ENCODE measurements around the gene KIRREL3. TPM values are rescaled to one million over a fixed set of nuclear protein-coding genes. Genes with fewer than 3 reads are reported as not detected.

The KIRREL3 gene
- total and polyA plus RNA-seq, 4 donors: 0.02 to 0.71 (median 0.15) TPM; not detected in 1

DNA sequence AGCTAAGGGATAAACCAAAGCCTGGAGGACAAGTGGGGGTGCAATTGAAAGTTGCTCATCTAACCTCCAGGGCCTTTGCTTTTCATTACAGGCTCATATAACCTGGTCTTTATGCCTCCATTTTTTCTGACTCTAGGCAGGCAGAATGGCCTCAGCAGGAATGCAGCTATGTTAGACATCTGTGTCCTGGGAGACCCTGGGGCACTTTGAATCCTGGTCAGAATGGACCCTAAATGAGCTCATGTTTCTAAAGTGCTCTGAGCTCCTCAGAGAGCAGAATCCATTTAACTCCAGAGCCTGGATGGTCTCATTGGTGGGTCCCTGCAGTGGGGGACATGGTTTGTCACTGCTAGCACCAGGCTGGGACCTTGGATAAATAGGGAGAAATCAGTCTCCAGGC is 177.3 kb downstream of the KIRREL3 start:
- no peak overlapping the region for H3K27ac ChIP-seq (ENCODE audit: low read depth in 1 of 2, low read length in 1 of 2)
- DNase-seq (no peak), ATAC-seq (ENCODE audit: insufficient read depth, low FRiP score) (no peak)
- H3K9me3 ChIP-seq (ENCODE audit: control insufficient read depth in 4 of 4, insufficient read depth in 3 of 4, low read length in 3 of 4): peaks cover 0 to 2% (median 0%) of the 10 kb centered on the region in 4 donors
- no peak overlapping the region for H3K4me3 ChIP-seq
- TF ChIP-seq CTCF (IDR thresholded peaks at IDR 0.05; ENCODE audit: control extremely low read depth, extremely low read depth): no peak
- peaks cover 0 to under 1% (median 0%) of the 10 kb centered on the region in 5 donors for H3K4me1 ChIP-seq (ENCODE audit: control insufficient read depth in 5 of 5, insufficient read depth in 5 of 5, low read length in 5 of 5)
- H3K27me3 ChIP-seq (ENCODE audit: control insufficient read depth in 3 of 3, insufficient read depth in 3 of 3, low read length in 2 of 3): peaks cover 0 to 6% (median 2%) of the 10 kb centered on the region in 3 donors
- H3K36me3 ChIP-seq (ENCODE audit: control insufficient read depth in 4 of 4, insufficient read depth in 4 of 4, low read length in 4 of 4): no peaks in the 10 kb centered on the region
- H3K9ac ChIP-seq (ENCODE audit: insufficient read depth in 1 of 2, low read length in 2 of 2): no peak overlapping the region

DNA sequence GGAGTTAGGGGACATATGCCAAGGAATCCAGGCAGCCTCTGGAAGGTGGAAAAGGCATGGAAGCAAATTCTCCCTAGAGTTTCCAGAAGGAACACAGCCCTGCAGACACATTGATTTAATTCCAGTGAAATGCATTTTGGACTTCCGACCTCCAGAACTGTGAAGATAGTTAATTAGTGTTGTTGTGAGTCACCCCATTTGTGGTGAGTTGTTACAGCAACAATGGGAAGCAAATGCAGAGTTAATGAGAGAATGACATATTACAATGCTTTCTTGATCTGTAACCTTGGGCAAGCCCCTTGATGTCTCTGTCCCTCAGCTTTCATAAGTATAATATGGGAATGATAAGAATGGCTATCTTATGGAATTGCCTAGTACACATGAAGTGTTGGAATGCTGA is 178.7 kb downstream of the KIRREL3 start:
- WGBS, 2 donors: 89 to 91% methylated on average over 1 of the region's 1 CpG
- no peak for TF ChIP-seq CTCF (IDR thresholded peaks at IDR 0.05; ENCODE audit: control extremely low read depth, extremely low read depth)

GRCh38 chr11:126819194-126819593 is 181.4 kb downstream of the KIRREL3 start:
- H3K9ac ChIP-seq (ENCODE audit: insufficient read depth in 1 of 2, low read length in 2 of 2): no peak overlapping the region
- ATAC-seq (ENCODE audit: insufficient read depth, low FRiP score) (no peak), DNase-seq (no peak)
- peaks cover 0 to 4% (median 0%) of the 10 kb centered on the region in 3 donors for H3K27me3 ChIP-seq (ENCODE audit: control insufficient read depth in 3 of 3, insufficient read depth in 3 of 3, low read length in 2 of 3)
- no peaks in the 10 kb centered on the region for H3K36me3 ChIP-seq (ENCODE audit: control insufficient read depth in 4 of 4, insufficient read depth in 4 of 4, low read length in 4 of 4)
- H3K27ac ChIP-seq (ENCODE audit: low read depth in 1 of 2, low read length in 1 of 2): no peak overlapping the region
- peaks cover 0 to 18% (median 0%) of the 10 kb centered on the region in 5 donors for H3K4me1 ChIP-seq (ENCODE audit: control insufficient read depth in 5 of 5, insufficient read depth in 5 of 5, low read length in 5 of 5)
- WGBS, 2 donors: 87 to 95% methylated on average over 10 of the region's 10 CpGs
- H3K9me3 ChIP-seq (ENCODE audit: control insufficient read depth in 4 of 4, insufficient read depth in 3 of 4, low read length in 3 of 4): peaks cover 0 to 2% (median 0%) of the 10 kb centered on the region in 4 donors
- no peak for TF ChIP-seq CTCF (IDR thresholded peaks at IDR 0.05; ENCODE audit: control extremely low read depth, extremely low read depth)
- no peak overlapping the region for H3K4me3 ChIP-seq

More for the DNA sequence above, 178.7 kb downstream of the KIRREL3 start:
- peaks cover 0 to 14% (median 0%) of the 10 kb centered on the region in 5 donors for H3K4me1 ChIP-seq (ENCODE audit: control insufficient read depth in 5 of 5, insufficient read depth in 5 of 5, low read length in 5 of 5)
- no peak for DNase-seq
- H3K27me3 ChIP-seq (ENCODE audit: control insufficient read depth in 3 of 3, insufficient read depth in 3 of 3, low read length in 2 of 3): peaks cover 0 to 6% (median 0%) of the 10 kb centered on the region in 3 donors
- H3K27ac ChIP-seq (ENCODE audit: low read depth in 1 of 2, low read length in 1 of 2): no peak overlapping the region
- no peak overlapping the region for H3K9ac ChIP-seq (ENCODE audit: insufficient read depth in 1 of 2, low read length in 2 of 2)
- H3K9me3 ChIP-seq (ENCODE audit: control insufficient read depth in 4 of 4, insufficient read depth in 3 of 4, low read length in 3 of 4): peaks cover 0 to 2% (median 0%) of the 10 kb centered on the region in 4 donors
- no peak overlapping the region for H3K4me3 ChIP-seq
- H3K36me3 ChIP-seq (ENCODE audit: control insufficient read depth in 4 of 4, insufficient read depth in 4 of 4, low read length in 4 of 4): no peaks in the 10 kb centered on the region
- no peak for ATAC-seq (ENCODE audit: insufficient read depth, low FRiP score)
